ENCODE results near the gene FASTKD3.

DNA sequence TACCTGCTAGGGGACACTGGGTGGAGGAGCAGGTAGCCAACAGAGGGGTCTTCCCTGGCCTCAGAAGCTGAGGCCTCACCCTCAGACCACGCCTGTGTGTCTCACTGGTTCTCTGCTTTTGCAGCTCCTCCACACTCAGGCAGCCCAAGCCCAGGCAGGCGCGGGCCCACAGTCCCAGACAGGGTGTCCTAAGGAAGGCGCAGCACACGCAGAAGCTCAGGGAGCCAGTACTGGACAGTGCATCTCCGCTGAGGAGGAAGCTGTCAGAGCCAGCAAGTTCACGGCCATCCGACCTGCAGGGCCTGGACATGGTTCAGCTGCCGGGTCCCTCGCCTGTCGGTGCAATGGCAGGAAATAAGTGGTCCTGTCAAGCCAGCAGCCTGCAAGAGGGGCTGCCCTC lies 43.2 kb downstream of the FASTKD3 start:
- TF ChIP-seq POLR2AphosphoS5 (IDR thresholded peaks at IDR 0.05) (no peak), CTCF (IDR thresholded peaks at IDR 0.05; ENCODE audit: poor library complexity, severe bottlenecking) (no peak), RAD21 (conservative IDR thresholded peaks at IDR 0.05) (no peak)
- TF ChIP-seq, protein P1, sequence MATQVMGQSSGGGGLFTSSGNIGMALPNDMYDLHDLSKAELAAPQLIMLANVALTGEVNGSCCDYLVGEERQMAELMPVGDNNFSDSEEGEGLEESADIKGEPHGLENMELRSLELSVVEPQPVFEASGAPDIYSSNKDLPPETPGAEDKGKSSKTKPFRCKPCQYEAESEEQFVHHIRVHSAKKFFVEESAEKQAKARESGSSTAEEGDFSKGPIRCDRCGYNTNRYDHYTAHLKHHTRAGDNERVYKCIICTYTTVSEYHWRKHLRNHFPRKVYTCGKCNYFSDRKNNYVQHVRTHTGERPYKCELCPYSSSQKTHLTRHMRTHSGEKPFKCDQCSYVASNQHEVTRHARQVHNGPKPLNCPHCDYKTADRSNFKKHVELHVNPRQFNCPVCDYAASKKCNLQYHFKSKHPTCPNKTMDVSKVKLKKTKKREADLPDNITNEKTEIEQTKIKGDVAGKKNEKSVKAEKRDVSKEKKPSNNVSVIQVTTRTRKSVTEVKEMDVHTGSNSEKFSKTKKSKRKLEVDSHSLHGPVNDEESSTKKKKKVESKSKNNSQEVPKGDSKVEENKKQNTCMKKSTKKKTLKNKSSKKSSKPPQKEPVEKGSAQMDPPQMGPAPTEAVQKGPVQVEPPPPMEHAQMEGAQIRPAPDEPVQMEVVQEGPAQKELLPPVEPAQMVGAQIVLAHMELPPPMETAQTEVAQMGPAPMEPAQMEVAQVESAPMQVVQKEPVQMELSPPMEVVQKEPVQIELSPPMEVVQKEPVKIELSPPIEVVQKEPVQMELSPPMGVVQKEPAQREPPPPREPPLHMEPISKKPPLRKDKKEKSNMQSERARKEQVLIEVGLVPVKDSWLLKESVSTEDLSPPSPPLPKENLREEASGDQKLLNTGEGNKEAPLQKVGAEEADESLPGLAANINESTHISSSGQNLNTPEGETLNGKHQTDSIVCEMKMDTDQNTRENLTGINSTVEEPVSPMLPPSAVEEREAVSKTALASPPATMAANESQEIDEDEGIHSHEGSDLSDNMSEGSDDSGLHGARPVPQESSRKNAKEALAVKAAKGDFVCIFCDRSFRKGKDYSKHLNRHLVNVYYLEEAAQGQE (IDR thresholded peaks at IDR 0.05; ENCODE audit: borderline replicate concordance) = no peak
